H1 (cell line): ENCODE results near the gene WNT11. TPM values are rescaled to one million over a fixed set of nuclear protein-coding genes. Genes with fewer than 3 reads are reported as not detected.

Experiments used
- CTCF ChIA-PET: fragments of 300-600 bp; sonication (Branson Sonifier 250); formaldehyde crosslinking; loops from one replicate; lab custom pipeline; 2021; ENCODE audit not compliant: partially characterized antibody; lab: Charles Lee
- POLR2A ChIA-PET: fragments of 300-600 bp; sonication (Branson Sonifier 250); formaldehyde crosslinking; loops from one replicate; lab custom pipeline; 2021; ENCODE audit warnings: inconsistent platforms; ENCODE audit not compliant: partially characterized antibody; lab: Charles Lee
- DNase-seq, 2 experiments: peaks; one replicate each; pipeline versions ENCODE4 v3.0.0 to v3.0.0-alpha.2; 2010 to 2022; ENCODE audit warnings: low spot score in 2 of 2, low read depth in 1 of 2, mixed read lengths in 1 of 2
- FAIRE-seq: peaks from 2 replicates; lab custom pipeline; 2011; peaks lifted over from hg19 to GRCh38; lab: Jason Lieb, UNC
- H2AFZ ChIP-seq: 2 replicates; pipeline ENCODE4 v1.8.1; 2012; ENCODE audit warnings: low read length, inconsistent platforms
- H2AK5ac ChIP-seq: 2 replicates; pipeline ENCODE4 v1.6.1; 2013; ENCODE audit warnings: low read depth, low read length
- H2BK120ac ChIP-seq: replicated peaks from 2 replicates; pipeline ENCODE3; 2013; ENCODE audit warnings: low read depth, low read length, inconsistent platforms
- H2BK12ac ChIP-seq: 2 replicates; pipeline ENCODE4 v1.6.1; 2013; ENCODE audit warnings: low read depth, low read length
- H2BK15ac ChIP-seq: 2 replicates; pipeline ENCODE4 v1.6.1; 2013; ENCODE audit warnings: low read length
- H2BK20ac ChIP-seq: 2 replicates; pipeline ENCODE4 v1.6.1; 2013; ENCODE audit warnings: low read length
- H2BK5ac ChIP-seq: 2 replicates; pipeline ENCODE4 v1.6.1; 2013; ENCODE audit warnings: low read depth, low read length
- H3K14ac ChIP-seq: 2 replicates; pipeline ENCODE4 v1.6.1; 2013; ENCODE audit warnings: inconsistent platforms; ENCODE audit not compliant: insufficient read length
- H3K18ac ChIP-seq: 2 replicates; pipeline ENCODE4 v1.6.1; 2013; ENCODE audit warnings: low read length; ENCODE audit errors: extremely low read depth
- H3K23ac ChIP-seq: 2 replicates; pipeline ENCODE4 v1.6.1; 2013; ENCODE audit warnings: inconsistent platforms; ENCODE audit not compliant: insufficient read length
- H3K23me2 ChIP-seq: 2 replicates; pipeline ENCODE4 v1.6.1; 2013; ENCODE audit warnings: low read depth, low read length
- H3K27ac ChIP-seq: 2 replicates; pipeline ENCODE4 v1.6.1; 2011; ENCODE audit warnings: low read depth, low read length, inconsistent platforms
- H3K27me3 ChIP-seq, 4 experiments: replicated peaks in 1 of 4; 1 replicate in 1 of 4; 2 replicates in 3 of 4; pipeline versions ENCODE4 v1.6.1 to v1.8.1; 2011 to 2013; ENCODE audit warnings: low read length in 3 of 4, mild to moderate bottlenecking in 3 of 4, inconsistent platforms in 2 of 4, mixed read lengths in 2 of 4, moderate library complexity in 1 of 4; ENCODE audit not compliant: control insufficient read depth in 3 of 4, insufficient read depth in 3 of 4; ENCODE audit errors: extremely low read depth in 1 of 4
- H3K36me3 ChIP-seq, 4 experiments: 2 replicates each; pipeline versions ENCODE4 v1.6.1 to v1.8.1; 2011 to 2013; ENCODE audit warnings: mild to moderate bottlenecking in 4 of 4, low read length in 3 of 4, moderate library complexity in 2 of 4, control low read depth in 1 of 4, inconsistent platforms in 1 of 4; ENCODE audit not compliant: insufficient read depth in 4 of 4, control insufficient read depth in 2 of 4
- H3K4ac ChIP-seq: replicated peaks from 2 replicates; pipeline ENCODE3; 2013; ENCODE audit warnings: low read length, low read depth, mixed read lengths, inconsistent platforms; ENCODE audit not compliant: insufficient read length
- H3K4me1 ChIP-seq, 4 experiments: replicated peaks in 1 of 4; 1 replicate in 1 of 4; 2 replicates in 3 of 4; pipeline versions ENCODE4 v1.6.1 to v1.8.1; 2011 to 2013; ENCODE audit warnings: low read length in 3 of 4, inconsistent platforms in 2 of 4, mixed read lengths in 1 of 4; ENCODE audit not compliant: insufficient read depth in 4 of 4, control insufficient read depth in 3 of 4
- H3K4me2 ChIP-seq, 2 experiments: 2 replicates each; pipeline versions ENCODE4 v1.6.1 to v1.8.1; 2011 to 2013; ENCODE audit warnings: low read depth in 2 of 2, low read length in 2 of 2, control low read depth in 1 of 2, inconsistent platforms in 1 of 2, mild to moderate bottlenecking in 1 of 2; ENCODE audit not compliant: insufficient read depth in 1 of 2
- H3K4me3 ChIP-seq, 4 experiments: fragments of 200-600, 300-600 bp in 1 of 4; sonication (generic), shearing (Covaris generic), sonication (Bioruptor Twin) in 1 of 4; 2 replicates each; pipeline versions ENCODE4 v1.5.1 to v1.8.1; 2011 to 2016; ENCODE audit warnings: low read length in 4 of 4, low read depth in 3 of 4, control low read depth in 2 of 4, inconsistent platforms in 2 of 4, mild to moderate bottlenecking in 2 of 4, mixed read lengths in 1 of 4, moderate library complexity in 1 of 4; ENCODE audit not compliant: insufficient read depth in 2 of 4; ENCODE audit errors: extremely low read depth in 1 of 4
- H3K56ac ChIP-seq: replicated peaks from 2 replicates; pipeline ENCODE3; 2013; ENCODE audit warnings: low read depth, mild to moderate bottlenecking, mixed read lengths, low read length, inconsistent platforms; ENCODE audit not compliant: insufficient read length
- H3K79me1 ChIP-seq: 2 replicates; pipeline ENCODE4 v1.6.1; 2013; ENCODE audit warnings: low read depth, low read length, control low read depth
- H3K79me2 ChIP-seq, 2 experiments: 2 replicates each; pipeline versions ENCODE4 v1.6.1 to v1.8.1; 2012 to 2013; ENCODE audit warnings: low read length in 2 of 2, mild to moderate bottlenecking in 2 of 2, inconsistent platforms in 1 of 2; ENCODE audit not compliant: insufficient read depth in 2 of 2, control insufficient read depth in 1 of 2
- H3K9ac ChIP-seq, 4 experiments: replicated peaks in 1 of 4; 1 replicate in 1 of 4; 2 replicates in 3 of 4; pipeline versions ENCODE4 v1.6.1 to v1.8.1; 2011 to 2013; ENCODE audit warnings: low read depth in 3 of 4, low read length in 3 of 4, control low read depth in 2 of 4, mild to moderate bottlenecking in 2 of 4, moderate library complexity in 2 of 4, inconsistent platforms in 1 of 4; ENCODE audit errors: extremely low read depth in 1 of 4
- H3K9me3 ChIP-seq, 2 experiments: 2 replicates each; pipeline versions ENCODE4 v1.6.1 to v1.8.1; 2012 to 2013; ENCODE audit warnings: mild to moderate bottlenecking in 2 of 2, moderate library complexity in 2 of 2, control low read depth in 1 of 2, inconsistent platforms in 1 of 2, low read depth in 1 of 2, low read length in 1 of 2, mixed read lengths in 1 of 2; ENCODE audit not compliant: insufficient read depth in 2 of 2
- H4K20me1 ChIP-seq, 2 experiments: replicated peaks in 1 of 2; 2 replicates each; pipeline versions ENCODE3 to v1.8.1; 2011 to 2013; ENCODE audit warnings: inconsistent platforms in 2 of 2, low read length in 2 of 2, mild to moderate bottlenecking in 1 of 2; ENCODE audit not compliant: insufficient read depth in 2 of 2, control insufficient read depth in 1 of 2
- H4K5ac ChIP-seq: 2 replicates; pipeline ENCODE4 v1.6.1; 2013; ENCODE audit warnings: low read length, low read depth, mixed read lengths, inconsistent platforms; ENCODE audit not compliant: insufficient read length
- H4K8ac ChIP-seq: 2 replicates; pipeline ENCODE4 v1.8.0; 2013; ENCODE audit warnings: mild to moderate bottlenecking, moderate library complexity, low read length, inconsistent platforms; ENCODE audit not compliant: insufficient read depth; ENCODE audit errors: extremely low read depth
- H4K91ac ChIP-seq: replicated peaks from 2 replicates; pipeline ENCODE3; 2013; ENCODE audit warnings: low read length, mixed read lengths, inconsistent platforms; ENCODE audit not compliant: insufficient read length
- CREB1 ChIP-seq: IDR thresholded peaks from 2 replicates; pipeline ENCODE4 v1.6.1; 2012; ENCODE audit warnings: inconsistent platforms
- NANOG ChIP-seq: IDR thresholded peaks from 2 replicates; pipeline ENCODE4 v1.6.1; 2011; ENCODE audit warnings: low read length, low read depth, mild to moderate bottlenecking, inconsistent platforms; ENCODE audit not compliant: insufficient read depth, poor library complexity, severe bottlenecking
- TCF12 ChIP-seq: IDR thresholded peaks from 2 replicates; pipeline ENCODE4 v1.6.1; 2011; ENCODE audit warnings: low read depth, mild to moderate bottlenecking, low read length
- WGBS, 2 experiments: shearing (Covaris generic) in 1 of 2; methylation state at CpG; one replicate each; pipeline versions ENCODE4 v1.1.6 to v1.1.7; 2013 to 2015; ENCODE audit warnings: low lambda C conversion rate in 2 of 2, mixed read lengths in 2 of 2, inconsistent platforms in 1 of 2, low coverage in 1 of 2, missing lambda C conversion rate in 1 of 2; ENCODE audit not compliant: insufficient replicate concordance in 2 of 2, insufficient coverage in 1 of 2, insufficient read length in 1 of 2; ENCODE audit errors: extremely low coverage in 1 of 2, missing lambda C conversion rate in 1 of 2; 5-methylcytosine and 5-hydroxymethylcytosine counted together
- polyA plus RNA-seq, 7 experiments: library from polyadenylated mRNA; depleted of rRNA in 3 of 7; stranded (reverse) in 5 of 7; unstranded in 2 of 7; fragments of >200 nt in 5 of 7; fragments of 200-250 nt in 2 of 7; gene quantifications; 1 replicate in 5 of 7; 2 replicates in 1 of 7; 4 replicates in 1 of 7; pipeline versions ENCODE4 v1.2.1 to v1.2.3, GENCODE V29; 2011 to 2013; ENCODE audit warnings: missing spikeins in 2 of 7, mixed read lengths in 2 of 7
- total RNA-seq: library from RNA; stranded (reverse); fragmentation: NEBNext Ultra II Directional; extraction: Animal tissue kit (Norgen Biotek cat#: 25700); gene quantifications from 2 replicates; pipeline ENCODE4 v1.2.1, GENCODE V29; 2021

The WNT11 gene
- total and polyA plus RNA-seq, 2 of the 8 experiments (the other 6 are each of a cell fraction or from before 2014, with no cell fraction given) = 0.11 to 0.45 TPM

GRCh38 chr11:76164081-76164480, 42.2 kb downstream of the WNT11 start:
- Histone ChIP-seq H2BK120ac (no peak overlapping the region), H3K79me2 (no peaks in the 10 kb centered on the region), H3K4me1 (peaks cover 0 to 3% (median under 1%) of the 10 kb centered on the region in 4 experiments; a peak in 3 of 7 replicates), H4K91ac (no peak overlapping the region), H3K4ac (no peak overlapping the region), H2BK20ac (no peak overlapping the region), H3K23me2 (no peaks in the 10 kb centered on the region), H3K14ac (no peak overlapping the region), H4K20me1 (peaks cover 0 to 5% of the 10 kb centered on the region in 2 experiments), H2BK12ac (no peak overlapping the region), H3K4me3 (no peak overlapping the region), H2BK5ac (no peak overlapping the region), H3K36me3 (no peaks in the 10 kb centered on the region), H4K8ac (peak overlapping the region; percentile 17; the same call in 1 of the 2 replicates), H3K9me3 (no peaks in the 10 kb centered on the region), H3K27me3 (peaks cover 9 to 50% (median 27%) of the 10 kb centered on the region in 4 experiments), H3K79me1 (no peaks in the 10 kb centered on the region), H2AFZ (no peak overlapping the region), H2AK5ac (no peak overlapping the region), H3K56ac (no peak overlapping the region), H3K9ac (no peak overlapping the region), H4K5ac (no peak overlapping the region), H3K23ac (no peak overlapping the region), H2BK15ac (no peak overlapping the region), H3K27ac (no peak overlapping the region), H3K18ac (no peak overlapping the region), H3K4me2 (no peak overlapping the region)
- POLR2A ChIA-PET = no interaction called here
- TF ChIP-seq NANOG (no peak), CREB1 (no peak), TCF12 (no peak)
- no peak for FAIRE-seq
- 90% methylated on average over 9 of the region's 13 CpGs; no CpG with 5 or more reads in 1 of the 2 experiments for WGBS, 2 experiments
- CTCF ChIA-PET = interaction anchor here (0.9 to 4.5 kb wide), 3 partner anchors 12 to 150 kb away, joined by 3 to 25 read pairs (median 3); no protein-coding TSS in a partner anchor
- no peak for DNase-seq
